Esophagus squamous epithelium (tissue), 5 donors: ENCODE data around the gene CCDC40. TPM values are rescaled to one million over a fixed set of nuclear protein-coding genes. Genes with fewer than 3 reads are reported as not detected.

Experiments used
- DNase-seq: peaks from one replicate; lab custom pipeline; 2025; lab: John Stamatoyannopoulos, UW
- H3K27ac ChIP-seq, 4 donors: fragments of 200-600 bp; sonication (generic); one replicate each; pipeline ENCODE4 v1.5.1; 2016 to 2019; ENCODE audit warnings: mild to moderate bottlenecking in 1 of 4
- H3K27me3 ChIP-seq, 4 donors: fragments of 200-600 bp; sonication (generic); 1 replicate in 3 of 4; 2 replicates in 1 of 4; pipeline versions ENCODE4 v1.5.1 to v1.6.0; 2017 to 2021; ENCODE audit warnings: antibody characterized with exemption in 1 of 4
- H3K36me3 ChIP-seq, 3 donors: fragments of 200-600 bp; sonication (generic); one replicate each; pipeline ENCODE4 v1.5.1; 2016 to 2019
- H3K4me1 ChIP-seq, 3 donors: fragments of 200-600 bp; sonication (generic); one replicate each; pipeline ENCODE4 v1.5.1; 2017 to 2019
- H3K4me3 ChIP-seq, 4 donors: fragments of 200-600 bp; sonication (generic); 1 replicate in 3 of 4; 2 replicates in 1 of 4; pipeline ENCODE4 v1.5.1; 2016 to 2019; ENCODE audit warnings: mild to moderate bottlenecking in 2 of 4, moderate library complexity in 1 of 4
- H3K9me3 ChIP-seq, 3 donors: fragments of 200-600 bp; sonication (generic); one replicate each; pipeline ENCODE4 v1.5.1; 2016 to 2019
- POLR2A ChIP-seq, 4 donors: fragments of 450-650 bp; IDR thresholded peaks; one replicate each; pipeline ENCODE4 v1.6.1; 2017; ENCODE audit warnings: antibody characterized with exemption in 4 of 4, mild to moderate bottlenecking in 4 of 4, moderate library complexity in 3 of 4
- WGBS, 2 donors: methylation state at CpG; one replicate each; pipeline ENCODE4 v1.1.5; 2018; 5-methylcytosine and 5-hydroxymethylcytosine counted together
- intact Hi-C: fragments of 100-400 bp; cut with DNase I; formaldehyde crosslinking; loops from one replicate; pipeline ENCODE4 v1.15.0; 2022
- total RNA-seq, 4 donors: library from RNA; depleted of rRNA; stranded (reverse); fragments of >200 nt; gene quantifications; one replicate each; pipeline ENCODE4 v1.1.0, GENCODE V29; 2016
- TF ChIP-seq, protein P1 (sequence below), 6 experiments: fragments of 450-650 bp in 4 of 6; fragments of 200-600 bp in 2 of 6; sonication (generic) in 2 of 6; IDR thresholded peaks; one replicate each; pipeline ENCODE4 v1.5.1; 2016 to 2019; ENCODE audit warnings: antibody characterized with exemption in 6 of 6, mild to moderate bottlenecking in 4 of 6, moderate library complexity in 4 of 6
- donor health status: DM: yes; HTN: yes; CAD: no.

Gene CCDC40
- total RNA-seq, 4 donors from 2014 or later = 0.32 to 3.9 (median 2.1) TPM

DNA sequence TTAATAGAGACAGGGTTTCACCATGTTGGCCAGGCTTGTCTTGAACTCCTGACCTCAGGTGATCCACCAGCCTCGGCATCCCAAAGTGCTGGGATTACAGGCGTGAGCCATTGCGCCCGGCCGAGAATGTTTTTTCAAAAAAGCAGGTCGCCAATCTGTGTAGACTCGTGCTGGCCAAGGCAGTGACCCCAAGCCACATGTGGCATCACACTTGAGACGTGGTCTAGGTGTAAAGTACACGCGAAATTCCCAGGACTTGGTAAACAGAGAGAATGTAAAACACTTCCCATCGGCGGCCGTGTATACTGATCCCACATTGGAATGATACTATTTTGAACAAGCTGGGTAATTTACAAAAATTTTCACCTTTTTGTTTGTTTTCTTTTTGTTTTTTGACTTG, 41.8 kb upstream of the CCDC40 start:
- Histone ChIP-seq H3K4me3 (no peak overlapping the region), H3K27me3 (peaks cover 0 to 18% (median 0%) of the 10 kb centered on the region in 4 donors), H3K4me1 (peaks cover 20 to 44% (median 24%) of the 10 kb centered on the region in 3 donors), H3K27ac (no peak overlapping the region), H3K36me3 (no peaks in the 10 kb centered on the region), H3K9me3 (no peaks in the 10 kb centered on the region)
- 93% methylated on average over 13 of the region's 13 CpGs for WGBS, 2 donors
- no peak for DNase-seq
- TF ChIP-seq POLR2A (IDR thresholded peaks at IDR 0.05) = no peak
- TF ChIP-seq, protein P1, sequence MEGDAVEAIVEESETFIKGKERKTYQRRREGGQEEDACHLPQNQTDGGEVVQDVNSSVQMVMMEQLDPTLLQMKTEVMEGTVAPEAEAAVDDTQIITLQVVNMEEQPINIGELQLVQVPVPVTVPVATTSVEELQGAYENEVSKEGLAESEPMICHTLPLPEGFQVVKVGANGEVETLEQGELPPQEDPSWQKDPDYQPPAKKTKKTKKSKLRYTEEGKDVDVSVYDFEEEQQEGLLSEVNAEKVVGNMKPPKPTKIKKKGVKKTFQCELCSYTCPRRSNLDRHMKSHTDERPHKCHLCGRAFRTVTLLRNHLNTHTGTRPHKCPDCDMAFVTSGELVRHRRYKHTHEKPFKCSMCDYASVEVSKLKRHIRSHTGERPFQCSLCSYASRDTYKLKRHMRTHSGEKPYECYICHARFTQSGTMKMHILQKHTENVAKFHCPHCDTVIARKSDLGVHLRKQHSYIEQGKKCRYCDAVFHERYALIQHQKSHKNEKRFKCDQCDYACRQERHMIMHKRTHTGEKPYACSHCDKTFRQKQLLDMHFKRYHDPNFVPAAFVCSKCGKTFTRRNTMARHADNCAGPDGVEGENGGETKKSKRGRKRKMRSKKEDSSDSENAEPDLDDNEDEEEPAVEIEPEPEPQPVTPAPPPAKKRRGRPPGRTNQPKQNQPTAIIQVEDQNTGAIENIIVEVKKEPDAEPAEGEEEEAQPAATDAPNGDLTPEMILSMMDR (IDR thresholded peaks at IDR 0.05) = no peak
- intact Hi-C loops = loop anchor here (10.0 kb wide), 1 partner anchor 250 kb away; no protein-coding TSS in a partner anchor

DNA sequence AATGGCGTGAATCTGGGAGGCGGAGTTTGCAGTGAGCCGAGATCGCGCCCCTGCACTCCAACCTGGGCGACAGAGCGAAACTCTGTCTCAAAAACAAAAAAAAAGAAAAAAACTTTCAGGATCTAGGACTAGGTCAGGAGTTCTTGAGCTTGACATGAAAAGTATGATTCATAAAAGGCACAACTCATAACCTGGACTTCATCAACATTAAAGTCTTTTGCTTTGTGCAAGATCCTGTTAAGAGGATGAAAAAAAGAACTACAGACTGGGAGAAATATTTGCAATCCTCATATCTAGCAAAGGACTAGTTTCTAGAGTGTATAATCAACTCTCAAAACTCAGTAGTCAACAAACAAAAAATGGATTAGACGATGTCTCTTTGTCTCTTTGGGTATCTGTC, 40.7 kb upstream of the CCDC40 start:
- intact Hi-C loops = loop anchor here (10.0 kb wide), 1 partner anchor 251 kb away; no protein-coding TSS in a partner anchor
- H3K4me3 ChIP-seq = no peak overlapping the region
- TF ChIP-seq POLR2A (IDR thresholded peaks at IDR 0.05) = no peak

DNA sequence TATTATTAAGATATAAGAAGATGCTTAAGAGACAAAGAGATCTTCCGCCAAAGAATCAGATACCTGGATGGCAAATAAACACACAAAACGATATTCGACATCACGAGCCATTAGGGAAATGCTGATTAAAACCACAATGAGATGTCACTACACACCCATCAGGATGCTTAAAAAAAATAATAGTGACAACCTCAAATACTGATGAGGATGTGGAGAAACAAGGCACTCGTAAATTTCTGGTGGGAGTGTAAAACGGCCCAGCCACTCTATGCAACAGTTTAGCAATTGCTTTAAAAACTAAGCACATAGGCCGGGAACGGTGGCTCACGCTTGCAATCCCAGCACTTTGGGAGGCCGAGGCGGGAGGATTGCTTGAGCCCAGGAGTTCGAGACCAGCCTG, 40.2 kb upstream of the CCDC40 start:
- intact Hi-C loops = loop anchor here (10.0 kb wide), 1 partner anchor 251 kb away; no protein-coding TSS in a partner anchor
- TF ChIP-seq POLR2A (IDR thresholded peaks at IDR 0.05) = no peak
- TF ChIP-seq, protein P1 (IDR thresholded peaks at IDR 0.05) = no peak

More for the DNA sequence above, 40.7 kb upstream of the CCDC40 start:
- peaks cover 20 to 37% (median 24%) of the 10 kb centered on the region in 3 donors for H3K4me1 ChIP-seq
- no peaks in the 10 kb centered on the region for H3K9me3 ChIP-seq
- no peak overlapping the region for H3K27ac ChIP-seq
- no peak for DNase-seq
- H3K27me3 ChIP-seq = peaks cover 0 to 18% (median 0%) of the 10 kb centered on the region in 4 donors
- 86% methylated on average over 7 to 8 of the region's 8 CpGs for WGBS, 2 donors
- H3K36me3 ChIP-seq = peaks cover 0 to 7% (median 0%) of the 10 kb centered on the region in 3 donors

DNA sequence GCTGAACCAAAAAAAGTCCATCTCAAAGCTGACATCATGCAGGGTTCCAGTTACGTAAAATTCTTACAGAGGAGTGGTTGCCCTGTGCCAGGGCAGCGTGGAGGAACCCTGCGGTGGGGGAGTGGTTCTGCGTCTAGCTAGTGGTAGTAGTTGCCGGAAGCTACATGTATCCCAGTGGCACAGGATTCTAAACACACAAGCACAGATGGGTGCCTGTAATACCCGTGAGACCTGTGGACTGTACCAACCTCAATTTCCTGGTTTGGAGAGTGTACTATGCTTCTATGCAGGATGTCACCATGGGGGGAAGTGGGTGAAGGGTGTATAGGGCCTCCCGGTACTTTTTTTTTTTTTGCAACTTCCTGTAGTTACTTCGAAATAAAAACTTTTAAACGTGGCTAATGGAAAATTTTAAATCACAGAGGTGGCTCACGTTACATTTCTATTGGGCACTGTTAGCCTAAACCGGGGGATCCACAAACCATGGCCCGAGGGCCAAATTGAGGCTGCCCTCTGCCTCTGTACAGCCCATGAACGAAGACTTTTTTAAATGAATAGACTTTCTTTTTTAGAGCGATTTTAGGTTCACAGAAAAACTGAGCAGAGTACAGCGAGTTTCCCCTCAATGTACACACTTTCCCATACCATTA, 39.3 kb upstream of the CCDC40 start:
- DNase-seq = peak; percentile 18
- 53 to 76% methylated on average over 11 to 15 of the region's 15 CpGs for WGBS, 2 donors
- intact Hi-C loops = loop anchor here (10.0 kb wide), 1 partner anchor 252 kb away; no protein-coding TSS in a partner anchor
- H3K36me3 ChIP-seq = peaks cover 0 to 16% (median 0%) of the 10 kb centered on the region in 3 donors
- no peak for TF ChIP-seq POLR2A (IDR thresholded peaks at IDR 0.05)
- TF ChIP-seq, protein P1 (IDR thresholded peaks at IDR 0.05) = no peak
- H3K4me3 ChIP-seq = no peak overlapping the region
- H3K9me3 ChIP-seq = no peaks in the 10 kb centered on the region
- H3K4me1 ChIP-seq = peaks cover 11 to 22% (median 13%) of the 10 kb centered on the region in 3 donors
- H3K27me3 ChIP-seq = peaks cover 0 to 9% (median 0%) of the 10 kb centered on the region in 4 donors
- H3K27ac ChIP-seq = peak overlapping the region in 2 of 4 donors; percentile 39 to 60

More for the DNA sequence above, 40.2 kb upstream of the CCDC40 start:
- Histone ChIP-seq H3K36me3 (peaks cover 0 to 13% (median 0%) of the 10 kb centered on the region in 3 donors), H3K4me1 (peaks cover 20 to 31% (median 22%) of the 10 kb centered on the region in 3 donors), H3K27me3 (peaks cover 0 to 15% (median 0%) of the 10 kb centered on the region in 4 donors), H3K27ac (peak overlapping the region in 1 of 4 donors; percentile 44), H3K4me3 (no peak overlapping the region), H3K9me3 (no peaks in the 10 kb centered on the region)
- no peak for DNase-seq
- WGBS, 2 donors = 82 to 83% methylated on average over 12 of the region's 12 CpGs

DNA sequence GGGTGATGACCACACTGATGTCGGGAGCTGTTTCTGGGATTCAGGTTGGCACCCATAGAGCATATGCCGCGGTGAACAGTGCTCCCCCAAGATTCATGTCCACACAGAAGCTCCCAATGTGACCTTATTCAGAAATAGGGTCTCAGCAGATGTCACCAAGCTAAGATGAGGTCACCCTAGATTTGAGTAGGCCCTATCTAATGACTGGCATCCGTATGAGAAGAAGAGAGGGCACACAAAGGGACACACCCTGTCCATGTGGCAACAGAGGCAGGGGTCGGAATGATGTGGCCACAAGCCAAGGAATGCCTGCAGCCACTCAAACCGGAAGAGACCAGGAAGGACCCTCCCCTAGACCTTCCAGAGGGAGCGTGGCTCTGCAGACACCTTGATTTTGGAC, 36.3 kb upstream of the CCDC40 start:
- H3K27me3 ChIP-seq = no peaks in the 10 kb centered on the region
- intact Hi-C loops = no loop called here
- TF ChIP-seq, protein P1 (IDR thresholded peaks at IDR 0.05) = no peak
- TF ChIP-seq POLR2A (IDR thresholded peaks at IDR 0.05) = no peak
- H3K4me1 ChIP-seq = no peaks in the 10 kb centered on the region
- no peak for DNase-seq
- no peak overlapping the region for H3K4me3 ChIP-seq
- WGBS, 2 donors = 89 to 95% methylated on average over 5 to 7 of the region's 7 CpGs
- H3K27ac ChIP-seq = no peak overlapping the region
- no peaks in the 10 kb centered on the region for H3K9me3 ChIP-seq
- peaks cover 0 to 28% (median 4%) of the 10 kb centered on the region in 3 donors for H3K36me3 ChIP-seq
